WTC11 (cell line): ENCODE measurements around the gene LCN10.

Experiments used
- ATF2 ChIP-seq: sonication (generic); formaldehyde crosslinking; IDR thresholded peaks from 2 replicates; pipeline ENCODE4 v1.8.1; 2022; ENCODE audit warnings: low read depth, missing genetic modification reagents, borderline replicate concordance
- ATF3 ChIP-seq: sonication (generic); formaldehyde crosslinking; conservative IDR thresholded peaks from 2 replicates; pipeline ENCODE4 v1.8.1; 2022; ENCODE audit warnings: mild to moderate bottlenecking, missing genetic modification reagents
- CREB1 ChIP-seq: sonication (generic); formaldehyde crosslinking; IDR thresholded peaks from 2 replicates; pipeline ENCODE4 v1.8.0; 2023; ENCODE audit warnings: mild to moderate bottlenecking, missing genetic modification reagents
- NR2C2 ChIP-seq: sonication (generic); formaldehyde crosslinking; IDR thresholded peaks from 2 replicates; pipeline ENCODE4 v1.8.0; 2022; ENCODE audit warnings: mild to moderate bottlenecking, missing genetic modification reagents
- OVOL2 ChIP-seq: fragments of 250-450 bp; sonication (Bioruptor Pico); IDR thresholded peaks from 2 replicates; pipeline ENCODE4 v1.9.0; 2021; ENCODE audit warnings: mild to moderate bottlenecking, borderline replicate concordance
- RORB ChIP-seq: fragments of 250-450 bp; sonication (Bioruptor Pico); IDR thresholded peaks from 2 replicates; pipeline ENCODE4 v1.9.0; 2021; ENCODE audit warnings: mild to moderate bottlenecking
- TP53 ChIP-seq: sonication (generic); formaldehyde crosslinking; IDR thresholded peaks from 2 replicates; pipeline ENCODE4 v1.8.1; 2023; ENCODE audit warnings: mild to moderate bottlenecking, missing genetic modification reagents
- USF1 ChIP-seq: sonication (generic); formaldehyde crosslinking; IDR thresholded peaks from 2 replicates; pipeline ENCODE4 v1.8.0; 2022; ENCODE audit warnings: mild to moderate bottlenecking, missing genetic modification reagents
- ZNF121 ChIP-seq: sonication (generic); formaldehyde crosslinking; IDR thresholded peaks from 2 replicates; pipeline ENCODE4 v1.8.0; 2023; ENCODE audit warnings: missing genetic modification reagents
- ZNF281 ChIP-seq: sonication (generic); formaldehyde crosslinking; IDR thresholded peaks from 2 replicates; pipeline ENCODE4 v1.8.0; 2023; ENCODE audit warnings: mild to moderate bottlenecking, missing genetic modification reagents
- ZNF416 ChIP-seq: fragments of 250-450 bp; sonication (Bioruptor Pico); IDR thresholded peaks from 2 replicates; pipeline ENCODE4 v1.9.0; 2021; ENCODE audit warnings: mild to moderate bottlenecking, inconsistent platforms
- TF ChIP-seq, protein P1 (sequence below): fragments of 200-600 bp; IDR thresholded peaks from 2 replicates; pipeline ENCODE4 v1.8.0; 2022; ENCODE audit warnings: antibody characterized with exemption
- TF ChIP-seq, protein P2 (sequence below): sonication (generic); formaldehyde crosslinking; IDR thresholded peaks from 2 replicates; pipeline ENCODE4 v1.8.1; 2023; ENCODE audit warnings: mild to moderate bottlenecking, missing genetic modification reagents, moderate library complexity
- TF ChIP-seq, protein P3 (sequence below): sonication (generic); formaldehyde crosslinking; IDR thresholded peaks from 2 replicates; pipeline ENCODE4 v1.8.1; 2023; ENCODE audit warnings: mild to moderate bottlenecking, missing genetic modification reagents, moderate library complexity

- TF ChIP-seq RORB (CRISPR knock-in tag): no peak
- TF ChIP-seq, protein P1, sequence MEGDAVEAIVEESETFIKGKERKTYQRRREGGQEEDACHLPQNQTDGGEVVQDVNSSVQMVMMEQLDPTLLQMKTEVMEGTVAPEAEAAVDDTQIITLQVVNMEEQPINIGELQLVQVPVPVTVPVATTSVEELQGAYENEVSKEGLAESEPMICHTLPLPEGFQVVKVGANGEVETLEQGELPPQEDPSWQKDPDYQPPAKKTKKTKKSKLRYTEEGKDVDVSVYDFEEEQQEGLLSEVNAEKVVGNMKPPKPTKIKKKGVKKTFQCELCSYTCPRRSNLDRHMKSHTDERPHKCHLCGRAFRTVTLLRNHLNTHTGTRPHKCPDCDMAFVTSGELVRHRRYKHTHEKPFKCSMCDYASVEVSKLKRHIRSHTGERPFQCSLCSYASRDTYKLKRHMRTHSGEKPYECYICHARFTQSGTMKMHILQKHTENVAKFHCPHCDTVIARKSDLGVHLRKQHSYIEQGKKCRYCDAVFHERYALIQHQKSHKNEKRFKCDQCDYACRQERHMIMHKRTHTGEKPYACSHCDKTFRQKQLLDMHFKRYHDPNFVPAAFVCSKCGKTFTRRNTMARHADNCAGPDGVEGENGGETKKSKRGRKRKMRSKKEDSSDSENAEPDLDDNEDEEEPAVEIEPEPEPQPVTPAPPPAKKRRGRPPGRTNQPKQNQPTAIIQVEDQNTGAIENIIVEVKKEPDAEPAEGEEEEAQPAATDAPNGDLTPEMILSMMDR: no peak
- no peak for TF ChIP-seq USF1 (CRISPR knock-in tag)
- TF ChIP-seq ATF2: no peak
- no peak for TF ChIP-seq ZNF121 (CRISPR knock-in tag)
- TF ChIP-seq, protein P2, sequence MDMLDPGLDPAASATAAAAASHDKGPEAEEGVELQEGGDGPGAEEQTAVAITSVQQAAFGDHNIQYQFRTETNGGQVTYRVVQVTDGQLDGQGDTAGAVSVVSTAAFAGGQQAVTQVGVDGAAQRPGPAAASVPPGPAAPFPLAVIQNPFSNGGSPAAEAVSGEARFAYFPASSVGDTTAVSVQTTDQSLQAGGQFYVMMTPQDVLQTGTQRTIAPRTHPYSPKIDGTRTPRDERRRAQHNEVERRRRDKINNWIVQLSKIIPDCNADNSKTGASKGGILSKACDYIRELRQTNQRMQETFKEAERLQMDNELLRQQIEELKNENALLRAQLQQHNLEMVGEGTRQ: no peak
- TF ChIP-seq ZNF416 (CRISPR knock-in tag): no peak
- TF ChIP-seq CREB1 (CRISPR knock-in tag): no peak
- no peak for TF ChIP-seq NR2C2 (CRISPR knock-in tag)
- TF ChIP-seq OVOL2 (CRISPR knock-in tag): no peak
- TF ChIP-seq, protein P3, sequence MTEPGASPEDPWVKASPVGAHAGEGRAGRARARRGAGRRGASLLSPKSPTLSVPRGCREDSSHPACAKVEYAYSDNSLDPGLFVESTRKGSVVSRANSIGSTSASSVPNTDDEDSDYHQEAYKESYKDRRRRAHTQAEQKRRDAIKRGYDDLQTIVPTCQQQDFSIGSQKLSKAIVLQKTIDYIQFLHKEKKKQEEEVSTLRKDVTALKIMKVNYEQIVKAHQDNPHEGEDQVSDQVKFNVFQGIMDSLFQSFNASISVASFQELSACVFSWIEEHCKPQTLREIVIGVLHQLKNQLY (CRISPR knock-in tag): no peak
- no peak for TF ChIP-seq TP53 (CRISPR knock-in tag)
- no peak for TF ChIP-seq ATF3 (CRISPR knock-in tag)
- TF ChIP-seq ZNF281 (CRISPR knock-in tag): no peak
These were observed 15.0 kb upstream of the LCN10 start for GRCh38 chr9:136757751-136758140.
